ENCODE results near the gene MOG.

Gene MOG

GRCh38 chr6:29656798-29657197, at the start of gene MOG:
TSS of gene MOG (plus strand) at chr6:29657092. CDS start at chr6:29657210, 118 bp downstream.
- DNase-seq = no peak

- no peak for DNase-seq
Measured at GRCh38 chr6:29608131-29608530, 48.8 kb upstream of the MOG start.

- DNase-seq = no peak
Measured at GRCh38 chr6:29610540-29610939, 46.4 kb upstream of the MOG start.

- no peak for DNase-seq
Measured at GRCh38 chr6:29611426-29611825, 45.5 kb upstream of the MOG start.

- no peak for DNase-seq
Measured at GRCh38 chr6:29617782-29618554, 38.9 kb upstream of the MOG start.

GRCh38 chr6:29619578-29620160, 37.2 kb upstream of the MOG start:
- DNase-seq = no peak

- no peak for DNase-seq
Measured at GRCh38 chr6:29620630-29621029, 36.3 kb upstream of the MOG start.

- no peak for DNase-seq
Measured at GRCh38 chr6:29624520-29624961, 32.4 kb upstream of the MOG start.

- DNase-seq = no peak
Measured at GRCh38 chr6:29625337-29625930, 31.5 kb upstream of the MOG start.

- DNase-seq = no peak
Measured at GRCh38 chr6:29626948-29627754, 29.7 kb upstream of the MOG start.

- DNase-seq = peak; percentile 58
Measured at GRCh38 chr6:29627755-29628418, 29.0 kb upstream of the MOG start.

- DNase-seq = peak; percentile 64
Measured at GRCh38 chr6:29628419-29629281, 28.2 kb upstream of the MOG start.

- no peak for DNase-seq
Measured at GRCh38 chr6:29629571-29629970, 27.3 kb upstream of the MOG start.

- DNase-seq = no peak
Measured at GRCh38 chr6:29630315-29630714, 26.6 kb upstream of the MOG start.

- no peak for DNase-seq
Measured at GRCh38 chr6:29631209-29631810, 25.6 kb upstream of the MOG start.

GRCh38 chr6:29631860-29632731, 24.8 kb upstream of the MOG start:
- peak; percentile 52 for DNase-seq

GRCh38 chr6:29632789-29633533, 23.9 kb upstream of the MOG start, which contains the start of gene GABBR1:
TSS of gene GABBR1 (minus strand) at chr6:29633183. CDS start at chr6:29632385, 798 bp downstream.
- DNase-seq = peak; percentile 73

GRCh38 chr6:29633534-29633905, 23.4 kb upstream of the MOG start:
- DNase-seq = no peak

- DNase-seq = no peak
Measured at GRCh38 chr6:29637247-29637646, 19.6 kb upstream of the MOG start.

Data from stimulated activated CD4-positive, alpha-beta T cell treated with anti-CD3 and anti-CD28 coated beads, Interleukin-12 subunit alpha, Interleukin-12 subunit beta, amount 100 ng/mL, for 4 hours (primary cell).